WTC11 (cell line): ENCODE data around the gene HSD17B14.

Experiments
- CTCF ChIP-seq: fragments of 200-600 bp; IDR thresholded peaks from 2 replicates; pipeline ENCODE4 v1.8.0; 2022; ENCODE audit warnings: antibody characterized with exemption
- FOXP1 ChIP-seq: sonication (generic); formaldehyde crosslinking; IDR thresholded peaks from 2 replicates; pipeline ENCODE4 v1.8.0; 2022; ENCODE audit warnings: missing genetic modification reagents, mild to moderate bottlenecking, moderate library complexity, borderline replicate concordance
- IRF1 ChIP-seq: sonication (generic); formaldehyde crosslinking; IDR thresholded peaks from 2 replicates; pipeline ENCODE4 v1.8.0; 2023; ENCODE audit warnings: missing genetic modification reagents
- USF1 ChIP-seq: sonication (generic); formaldehyde crosslinking; IDR thresholded peaks from 2 replicates; pipeline ENCODE4 v1.8.0; 2022; ENCODE audit warnings: mild to moderate bottlenecking, missing genetic modification reagents

GRCh38 chr19:48878196-48879024 is 42.1 kb upstream of the HSD17B14 start:
- TF ChIP-seq CTCF (no peak), IRF1 (CRISPR knock-in tag) (no peak), USF1 (no peak), FOXP1 (CRISPR knock-in tag) (no peak)
